Glutamatergic neuron (in vitro differentiated cells): ENCODE measurements around the gene USB1. TPM values are rescaled to one million over a fixed set of nuclear protein-coding genes. Genes with fewer than 3 reads are reported as not detected.

ENCODE experiments used
- DNase-seq: peaks from one replicate; pipeline ENCODE4 v3.0.0; 2022
- H3K27ac Mint-ChIP-seq: one replicate; pipeline ENCODE4 v1.8.0; 2020; ENCODE audit warnings: mild to moderate bottlenecking, mixed read lengths, inconsistent platforms; ENCODE audit not compliant: unreplicated experiment
- H3K27me3 Mint-ChIP-seq: one replicate; pipeline ENCODE4 v1.8.0; 2020; ENCODE audit warnings: mild to moderate bottlenecking, moderate library complexity, mixed read lengths, inconsistent platforms; ENCODE audit not compliant: unreplicated experiment
- H3K36me3 Mint-ChIP-seq: one replicate; pipeline ENCODE4 v1.8.0; 2020; ENCODE audit warnings: mild to moderate bottlenecking, mixed read lengths, inconsistent platforms; ENCODE audit not compliant: unreplicated experiment
- H3K4me1 Mint-ChIP-seq: one replicate; pipeline ENCODE4 v1.8.0; 2020; ENCODE audit warnings: mild to moderate bottlenecking, low read depth, mixed read lengths, inconsistent platforms; ENCODE audit not compliant: unreplicated experiment
- H3K4me3 Mint-ChIP-seq: one replicate; pipeline ENCODE4 v1.8.0; 2020; ENCODE audit warnings: mild to moderate bottlenecking, mixed read lengths, inconsistent platforms; ENCODE audit not compliant: unreplicated experiment
- H3K9me3 Mint-ChIP-seq: one replicate; pipeline ENCODE4 v1.8.0; 2020; ENCODE audit warnings: mild to moderate bottlenecking, moderate library complexity, mixed read lengths, inconsistent platforms; ENCODE audit not compliant: unreplicated experiment
- total RNA-seq: library from RNA; stranded (reverse); fragmentation: NEBNext Ultra II Directional; extraction: Animal tissue kit (Norgen Biotek cat#: 25700); gene quantifications from one replicate; pipeline ENCODE4 v1.2.1, GENCODE V29; 2021; ENCODE audit not compliant: unreplicated experiment
- TF ChIP-seq, protein P1 (sequence below): fragments of 200-600 bp; sonication (generic); IDR thresholded peaks from one replicate; pipeline ENCODE4 v1.5.0; 2021; ENCODE audit not compliant: partially characterized antibody, unreplicated experiment

Gene USB1
- total RNA-seq, 1 donor from 2014 or later = 107 TPM

DNA sequence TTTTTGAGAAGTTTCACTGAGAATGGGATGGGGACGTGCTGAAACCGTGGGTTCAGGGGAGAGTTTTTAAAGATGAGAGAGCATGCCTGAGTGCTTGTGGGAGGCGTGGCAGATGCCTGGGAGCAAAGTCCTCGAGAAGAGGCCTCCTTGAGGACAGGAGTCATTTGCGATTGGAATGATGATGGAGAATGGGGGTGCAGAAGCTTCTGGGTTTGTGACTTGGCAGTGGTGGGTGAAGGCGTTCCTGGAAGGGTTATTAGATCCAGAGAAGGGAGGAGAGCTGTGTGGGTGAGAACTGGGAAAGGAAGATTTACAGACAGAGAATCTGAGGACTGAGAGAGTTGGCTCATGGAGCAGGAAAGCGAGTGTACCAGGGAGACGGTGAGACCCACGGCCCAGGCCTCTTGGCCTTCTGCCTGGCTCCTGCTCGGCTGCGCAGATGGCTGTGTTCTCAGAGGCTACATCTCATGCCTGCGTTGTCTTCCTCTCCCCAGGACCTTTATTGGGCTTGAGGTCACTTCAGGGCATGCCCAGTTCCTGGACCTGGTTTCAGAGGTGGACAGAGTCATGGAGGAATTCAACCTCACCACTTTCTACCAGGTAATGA lies 15.7 kb downstream of the USB1 start:
- H3K27me3 Mint-ChIP-seq = no peaks in the 10 kb centered on the region
- H3K9me3 Mint-ChIP-seq = peaks cover 7% of the 10 kb centered on the region
- H3K4me1 Mint-ChIP-seq = peaks cover 16% of the 10 kb centered on the region
- H3K36me3 Mint-ChIP-seq = no peaks in the 10 kb centered on the region
- no peak overlapping the region for H3K27ac Mint-ChIP-seq
- peak; percentile 4 for DNase-seq
- H3K4me3 Mint-ChIP-seq = no peak overlapping the region
- TF ChIP-seq, protein P1, sequence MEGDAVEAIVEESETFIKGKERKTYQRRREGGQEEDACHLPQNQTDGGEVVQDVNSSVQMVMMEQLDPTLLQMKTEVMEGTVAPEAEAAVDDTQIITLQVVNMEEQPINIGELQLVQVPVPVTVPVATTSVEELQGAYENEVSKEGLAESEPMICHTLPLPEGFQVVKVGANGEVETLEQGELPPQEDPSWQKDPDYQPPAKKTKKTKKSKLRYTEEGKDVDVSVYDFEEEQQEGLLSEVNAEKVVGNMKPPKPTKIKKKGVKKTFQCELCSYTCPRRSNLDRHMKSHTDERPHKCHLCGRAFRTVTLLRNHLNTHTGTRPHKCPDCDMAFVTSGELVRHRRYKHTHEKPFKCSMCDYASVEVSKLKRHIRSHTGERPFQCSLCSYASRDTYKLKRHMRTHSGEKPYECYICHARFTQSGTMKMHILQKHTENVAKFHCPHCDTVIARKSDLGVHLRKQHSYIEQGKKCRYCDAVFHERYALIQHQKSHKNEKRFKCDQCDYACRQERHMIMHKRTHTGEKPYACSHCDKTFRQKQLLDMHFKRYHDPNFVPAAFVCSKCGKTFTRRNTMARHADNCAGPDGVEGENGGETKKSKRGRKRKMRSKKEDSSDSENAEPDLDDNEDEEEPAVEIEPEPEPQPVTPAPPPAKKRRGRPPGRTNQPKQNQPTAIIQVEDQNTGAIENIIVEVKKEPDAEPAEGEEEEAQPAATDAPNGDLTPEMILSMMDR = no peak

DNA sequence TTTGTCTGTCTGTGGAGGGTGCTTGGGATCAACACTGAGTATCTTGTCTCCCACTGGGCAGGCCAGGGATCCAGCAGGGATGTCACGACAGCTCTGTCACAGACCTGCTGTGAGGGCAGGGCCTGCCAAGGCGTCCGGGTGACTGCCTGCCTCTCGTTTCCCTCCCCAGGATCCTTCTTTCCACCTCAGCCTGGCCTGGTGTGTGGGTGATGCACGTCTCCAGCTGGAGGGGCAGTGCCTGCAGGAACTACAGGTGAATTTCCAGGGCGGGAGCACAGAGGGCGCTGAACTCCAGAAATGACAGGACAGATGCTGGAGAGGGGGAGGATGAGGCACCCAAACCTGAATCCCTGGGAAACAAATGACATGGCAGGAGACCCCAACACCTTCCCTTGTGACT lies 17.6 kb downstream of the USB1 start:
- H3K36me3 Mint-ChIP-seq = no peaks in the 10 kb centered on the region
- H3K4me3 Mint-ChIP-seq = no peak overlapping the region
- DNase-seq = peak; percentile 56
- H3K9me3 Mint-ChIP-seq = peaks cover 10% of the 10 kb centered on the region
- peaks cover 29% of the 10 kb centered on the region for H3K4me1 Mint-ChIP-seq
- TF ChIP-seq, protein P1 = peak; percentile 33
- no peaks in the 10 kb centered on the region for H3K27me3 Mint-ChIP-seq
- no peak overlapping the region for H3K27ac Mint-ChIP-seq

DNA sequence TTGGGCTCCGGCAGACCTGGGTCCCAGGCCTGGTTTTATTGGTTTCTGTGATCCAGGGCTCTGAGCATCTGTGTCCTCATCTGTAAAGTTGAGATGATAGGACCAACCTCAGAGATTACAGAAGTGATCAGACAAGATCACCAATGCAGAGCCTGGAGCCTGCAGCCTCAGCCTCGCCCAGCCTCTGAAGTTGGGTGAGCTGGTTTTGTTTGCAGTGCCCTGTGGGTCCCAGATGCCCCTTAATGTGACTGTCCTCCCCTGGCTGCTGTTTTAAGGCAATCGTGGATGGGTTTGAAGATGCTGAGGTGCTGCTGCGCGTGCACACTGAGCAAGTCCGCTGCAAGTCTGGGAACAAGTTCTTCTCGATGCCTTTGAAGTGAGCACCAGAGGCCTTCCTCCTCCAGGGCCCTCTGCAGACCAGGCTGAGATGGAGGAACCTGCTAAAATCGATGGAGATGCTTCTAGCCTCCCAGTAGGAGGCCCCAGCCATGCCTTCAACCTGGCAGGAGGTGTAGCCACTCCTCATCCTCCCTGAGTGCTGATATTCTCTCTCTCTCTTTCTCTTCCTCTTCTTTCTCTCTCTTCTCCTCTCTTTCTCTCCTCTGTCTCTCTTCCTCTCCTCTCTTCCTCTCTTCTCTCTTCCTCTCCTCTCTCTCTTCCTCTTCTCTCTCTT lies 18.8 kb downstream of the USB1 start:
- Mint-ChIP-seq H3K4me3 (no peak overlapping the region), H3K27me3 (peaks cover 3% of the 10 kb centered on the region), H3K4me1 (peaks cover 32% of the 10 kb centered on the region), H3K27ac (no peak overlapping the region), H3K9me3 (peaks cover 14% of the 10 kb centered on the region), H3K36me3 (no peaks in the 10 kb centered on the region)
- DNase-seq = peak; percentile 8
- TF ChIP-seq, protein P1 = no peak

DNA sequence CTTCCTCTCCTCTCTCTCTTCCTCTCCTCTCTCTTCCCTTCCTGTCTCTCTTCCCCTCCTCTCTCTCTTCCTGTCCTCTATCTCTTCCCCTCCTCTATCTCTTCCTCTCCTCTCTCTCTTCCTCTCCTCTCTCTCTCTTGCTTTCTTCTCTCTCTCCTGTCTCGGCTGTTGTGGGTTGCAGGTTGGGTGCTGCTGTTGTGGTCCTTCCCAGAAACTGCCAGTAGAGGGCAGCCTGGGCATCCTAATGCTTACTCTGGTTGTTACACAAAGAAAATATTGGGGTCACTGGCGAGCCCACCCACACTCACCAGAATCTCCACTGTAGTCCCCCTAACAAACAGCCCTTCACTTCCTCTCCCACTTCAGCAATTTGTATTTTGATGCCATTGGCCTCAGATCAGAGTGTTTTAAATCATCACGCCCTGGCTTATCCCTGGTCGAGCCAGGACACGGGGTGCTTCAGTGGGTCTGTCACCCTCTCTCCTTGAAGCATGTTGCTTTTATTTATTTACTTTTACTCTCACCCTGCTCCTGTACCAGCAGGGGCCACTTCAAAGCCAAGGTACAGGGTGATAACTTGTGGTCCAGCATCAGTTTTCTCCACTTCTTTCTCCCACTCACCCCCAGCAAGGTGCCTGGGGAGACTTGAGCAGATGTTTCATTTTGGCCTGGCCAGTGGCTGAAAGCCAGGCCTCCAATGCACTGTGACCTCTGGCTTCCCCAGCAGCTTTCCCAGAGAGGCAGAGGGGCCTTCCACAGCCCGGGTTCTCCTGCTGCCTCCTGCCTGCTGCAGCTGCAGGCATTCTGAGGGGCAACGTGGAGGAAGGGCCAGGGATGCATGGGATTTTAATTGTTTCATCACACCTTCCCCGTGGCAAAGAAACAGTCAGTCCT lies 19.7 kb downstream of the USB1 start:
- Mint-ChIP-seq H3K4me1 (peaks cover 33% of the 10 kb centered on the region), H3K9me3 (peaks cover 14% of the 10 kb centered on the region), H3K27me3 (peaks cover 4% of the 10 kb centered on the region), H3K36me3 (no peaks in the 10 kb centered on the region), H3K4me3 (peak overlapping the region; percentile 71), H3K27ac (peak overlapping the region; percentile 84)
- peak; percentile 85 for DNase-seq
- TF ChIP-seq, protein P1 = peak; percentile 74
